GM12874 (cell line): ENCODE results near the gene MMP28.

Experiments
- CTCF ChIP-seq: IDR thresholded peaks from 2 replicates; pipeline ENCODE4 v1.5.1; 2011; ENCODE audit warnings: low read depth, mild to moderate bottlenecking, control low read depth, low read length, moderate library complexity; ENCODE audit not compliant: insufficient read depth

The MMP28 gene

GRCh38 chr17:35795007-35795870, at the start of gene MMP28:
TSS of gene MMP28 (minus strand) at chr17:35795641. CDS start at chr17:35795377, 264 bp downstream.
- no peak for TF ChIP-seq CTCF

GRCh38 chr17:35844547-35844946, 49.1 kb upstream of the MMP28 start:
- no peak for TF ChIP-seq CTCF

- TF ChIP-seq CTCF: no peak
Measured at GRCh38 chr17:35843698-35844097, 48.3 kb upstream of the MMP28 start.

- no peak for TF ChIP-seq CTCF
Measured at GRCh38 chr17:35842239-35842638, 46.8 kb upstream of the MMP28 start.

GRCh38 chr17:35841505-35841904, 46.1 kb upstream of the MMP28 start:
- TF ChIP-seq CTCF: no peak

GRCh38 chr17:35841101-35841500, 45.7 kb upstream of the MMP28 start:
- TF ChIP-seq CTCF: no peak

GRCh38 chr17:35825206-35825605, 29.8 kb upstream of the MMP28 start:
- no peak for TF ChIP-seq CTCF
